Fibroblast of pulmonary artery (primary cell): ENCODE data around the gene XKR8.
"Not testable (repeated sequence)": the region's sequence is repeated elsewhere in the genome, so short reads cannot be mapped to it uniquely, and the experiment has no call there.

Source experiments
- DNase-seq: peaks from one replicate; pipeline ENCODE4 v3.0.0-alpha.2; 2010; ENCODE audit warnings: low read depth
- H3K4me3 ChIP-seq: replicated peaks from 2 replicates; pipeline ENCODE4 v1.5.1; 2011; ENCODE audit warnings: low read depth, mild to moderate bottlenecking, control low read depth, low read length, moderate library complexity
- TF ChIP-seq, protein P1 (sequence below): IDR thresholded peaks from 2 replicates; pipeline ENCODE4 v1.5.1; 2011; ENCODE audit warnings: mild to moderate bottlenecking, control low read depth, low read length, inconsistent platforms; ENCODE audit errors: missing control alignments

Gene XKR8

DNA sequence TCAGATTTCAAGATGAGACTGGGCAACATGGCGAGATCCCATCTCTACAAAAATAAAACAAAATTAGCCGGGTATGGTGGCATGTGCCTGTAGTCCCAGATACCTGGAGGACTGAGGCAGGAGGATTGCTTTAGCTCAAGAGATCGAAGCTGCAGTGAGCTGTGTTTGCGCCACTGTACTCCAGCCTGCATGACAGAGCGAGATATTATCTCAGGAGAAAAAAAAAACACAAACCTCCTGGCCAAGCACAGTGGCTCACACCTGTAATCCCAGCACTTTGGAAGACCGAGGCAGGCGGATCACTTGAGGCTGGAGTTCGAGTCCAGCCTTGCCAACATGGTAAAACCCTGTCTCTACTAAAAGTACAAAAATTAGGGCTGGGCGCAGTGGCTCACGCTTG is 42.8 kb downstream of the XKR8 start:
- H3K4me3 ChIP-seq = no peak overlapping the region
- TF ChIP-seq, protein P1, sequence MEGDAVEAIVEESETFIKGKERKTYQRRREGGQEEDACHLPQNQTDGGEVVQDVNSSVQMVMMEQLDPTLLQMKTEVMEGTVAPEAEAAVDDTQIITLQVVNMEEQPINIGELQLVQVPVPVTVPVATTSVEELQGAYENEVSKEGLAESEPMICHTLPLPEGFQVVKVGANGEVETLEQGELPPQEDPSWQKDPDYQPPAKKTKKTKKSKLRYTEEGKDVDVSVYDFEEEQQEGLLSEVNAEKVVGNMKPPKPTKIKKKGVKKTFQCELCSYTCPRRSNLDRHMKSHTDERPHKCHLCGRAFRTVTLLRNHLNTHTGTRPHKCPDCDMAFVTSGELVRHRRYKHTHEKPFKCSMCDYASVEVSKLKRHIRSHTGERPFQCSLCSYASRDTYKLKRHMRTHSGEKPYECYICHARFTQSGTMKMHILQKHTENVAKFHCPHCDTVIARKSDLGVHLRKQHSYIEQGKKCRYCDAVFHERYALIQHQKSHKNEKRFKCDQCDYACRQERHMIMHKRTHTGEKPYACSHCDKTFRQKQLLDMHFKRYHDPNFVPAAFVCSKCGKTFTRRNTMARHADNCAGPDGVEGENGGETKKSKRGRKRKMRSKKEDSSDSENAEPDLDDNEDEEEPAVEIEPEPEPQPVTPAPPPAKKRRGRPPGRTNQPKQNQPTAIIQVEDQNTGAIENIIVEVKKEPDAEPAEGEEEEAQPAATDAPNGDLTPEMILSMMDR = no peak
- no peak for DNase-seq

GRCh38 chr1:28003117-28003516 is 43.3 kb downstream of the XKR8 start:
- not testable (repeated sequence) for DNase-seq, H3K4me3 ChIP-seq

GRCh38 chr1:28010969-28011368 is 51.2 kb downstream of the XKR8 start:
- no peak for DNase-seq
- TF ChIP-seq, protein P1 = no peak
- H3K4me3 ChIP-seq = no peak overlapping the region
